Skeletal muscle tissue (tissue), 4 donors: ENCODE data around the gene ANTXR2. TPM values are rescaled to one million over a fixed set of nuclear protein-coding genes. Genes with fewer than 3 reads are reported as not detected.

Source experiments
- H3K27ac ChIP-seq: one replicate; pipeline ENCODE4 v1.7.0; 2013; ENCODE audit warnings: mild to moderate bottlenecking, low read depth, low read length, inconsistent platforms
- H3K27me3 ChIP-seq, 3 donors: one replicate each; pipeline ENCODE4 v1.7.0; 2013; ENCODE audit warnings: low read length in 3 of 3; ENCODE audit not compliant: control insufficient read depth in 3 of 3, insufficient read depth in 3 of 3
- H3K36me3 ChIP-seq, 3 donors: one replicate each; pipeline ENCODE4 v1.7.0; 2013; ENCODE audit warnings: low read length in 3 of 3; ENCODE audit not compliant: control insufficient read depth in 3 of 3, insufficient read depth in 3 of 3
- H3K4me1 ChIP-seq, 3 donors: one replicate each; pipeline ENCODE4 v1.7.0; 2013; ENCODE audit warnings: low read length in 3 of 3, mild to moderate bottlenecking in 3 of 3; ENCODE audit not compliant: control insufficient read depth in 3 of 3, insufficient read depth in 3 of 3
- H3K4me3 ChIP-seq, 3 donors: one replicate each; pipeline ENCODE4 v1.7.0; 2013; ENCODE audit warnings: low read length in 3 of 3
- H3K9ac ChIP-seq, 3 donors: one replicate each; pipeline ENCODE4 v1.7.0; 2013; ENCODE audit warnings: low read length in 3 of 3, mild to moderate bottlenecking in 3 of 3, moderate library complexity in 2 of 3, low read depth in 1 of 3
- H3K9me3 ChIP-seq, 3 donors: one replicate each; pipeline ENCODE4 v1.7.0; 2013; ENCODE audit warnings: low read length in 3 of 3; ENCODE audit not compliant: control insufficient read depth in 3 of 3
- total RNA-seq: library from RNA; depleted of rRNA; stranded (reverse); fragments of >200 nt; gene quantifications from one replicate; pipeline ENCODE4 v1.2.3, GENCODE V29; 2014
- donor health status: Osteomylitis.

The ANTXR2 gene
- total RNA-seq, 1 donor from 2014 or later = 45.9 TPM

DNA sequence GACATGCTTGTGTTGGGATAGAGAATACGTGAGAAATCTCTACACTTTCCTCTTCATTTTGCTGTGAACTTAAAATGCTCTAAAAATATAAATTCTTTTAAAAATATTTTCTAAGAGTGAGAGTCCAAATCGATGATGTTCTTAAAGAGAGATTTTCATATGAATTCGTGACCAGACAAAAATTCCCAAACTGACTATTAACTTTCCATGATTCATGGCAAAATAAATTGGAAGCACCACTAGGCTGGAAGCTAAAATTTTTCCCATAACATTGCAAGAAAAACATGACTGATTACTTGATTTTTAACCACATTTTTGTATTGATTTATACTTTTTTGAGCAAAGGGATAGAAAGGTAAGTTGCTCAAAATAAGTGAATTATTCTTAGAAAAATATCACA lies 201.1 kb downstream of the ANTXR2 start:
- Histone ChIP-seq H3K36me3 (no peaks in the 10 kb centered on the region), H3K9ac (no peak overlapping the region), H3K27me3 (no peaks in the 10 kb centered on the region), H3K9me3 (no peaks in the 10 kb centered on the region), H3K27ac (no peak overlapping the region), H3K4me3 (no peak overlapping the region), H3K4me1 (no peaks in the 10 kb centered on the region)

- no peak overlapping the region for H3K27ac ChIP-seq
- no peak overlapping the region for H3K4me3 ChIP-seq
- H3K9ac ChIP-seq = no peak overlapping the region
- no peaks in the 10 kb centered on the region for H3K9me3 ChIP-seq
- H3K36me3 ChIP-seq = no peaks in the 10 kb centered on the region
- no peaks in the 10 kb centered on the region for H3K4me1 ChIP-seq
- no peaks in the 10 kb centered on the region for H3K27me3 ChIP-seq
Measured at GRCh38 chr4:79869597-79870237, 203.3 kb downstream of the ANTXR2 start.

DNA sequence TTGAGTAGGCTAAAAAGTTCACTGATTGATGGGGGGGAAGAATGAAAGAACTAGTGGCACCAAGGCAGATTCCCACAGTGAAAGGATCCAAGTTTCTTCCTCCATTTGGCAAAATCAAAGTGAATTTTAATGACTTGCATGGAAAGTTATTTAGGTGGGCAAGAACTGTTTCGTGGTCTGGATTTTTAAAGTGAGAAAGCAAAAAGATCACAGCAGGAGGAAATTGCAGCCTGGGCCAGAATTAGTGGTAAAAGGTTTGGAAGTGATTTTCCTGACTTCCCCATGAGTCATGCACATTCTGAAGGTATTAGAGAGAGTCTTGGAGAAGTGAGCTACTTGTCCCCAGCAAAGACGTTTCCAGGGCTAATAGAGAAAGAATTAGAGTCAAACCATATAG lies 207.8 kb downstream of the ANTXR2 start:
- Histone ChIP-seq H3K4me3 (no peak overlapping the region), H3K9ac (no peak overlapping the region), H3K4me1 (no peaks in the 10 kb centered on the region), H3K36me3 (no peaks in the 10 kb centered on the region), H3K27ac (no peak overlapping the region), H3K27me3 (no peaks in the 10 kb centered on the region), H3K9me3 (no peaks in the 10 kb centered on the region)

- Histone ChIP-seq H3K27me3 (no peaks in the 10 kb centered on the region), H3K4me3 (no peak overlapping the region), H3K9ac (no peak overlapping the region)
Measured at GRCh38 chr4:79864500-79865200, 208.4 kb downstream of the ANTXR2 start.

DNA sequence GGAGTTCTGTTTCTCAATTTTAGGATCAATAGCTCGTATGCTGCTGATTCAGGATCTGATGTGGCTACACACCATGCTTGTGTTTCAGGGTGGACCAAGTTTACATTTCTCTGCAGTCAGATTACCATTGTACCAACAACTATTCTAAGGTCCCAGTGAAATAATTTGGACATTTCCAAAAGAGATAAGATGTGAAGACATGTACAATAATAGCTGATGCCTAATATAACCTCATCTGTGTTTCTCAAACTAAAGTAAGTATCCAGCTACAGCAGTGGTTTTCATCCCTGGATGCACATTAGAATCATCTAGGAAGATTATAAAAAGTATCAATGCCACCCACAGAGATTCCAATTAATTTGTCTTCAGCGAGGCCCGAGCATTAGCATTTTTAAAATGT lies 209.7 kb downstream of the ANTXR2 start:
- Histone ChIP-seq H3K4me3 (no peak overlapping the region), H3K36me3 (no peaks in the 10 kb centered on the region), H3K4me1 (no peaks in the 10 kb centered on the region), H3K27me3 (no peaks in the 10 kb centered on the region), H3K9ac (no peak overlapping the region), H3K27ac (no peak overlapping the region), H3K9me3 (no peaks in the 10 kb centered on the region)

More at GRCh38 chr4:79864500-79865200, 208.4 kb downstream of the ANTXR2 start:
- H3K36me3 ChIP-seq = no peaks in the 10 kb centered on the region
- H3K9me3 ChIP-seq = no peaks in the 10 kb centered on the region
- H3K4me1 ChIP-seq = no peaks in the 10 kb centered on the region
- no peak overlapping the region for H3K27ac ChIP-seq

DNA sequence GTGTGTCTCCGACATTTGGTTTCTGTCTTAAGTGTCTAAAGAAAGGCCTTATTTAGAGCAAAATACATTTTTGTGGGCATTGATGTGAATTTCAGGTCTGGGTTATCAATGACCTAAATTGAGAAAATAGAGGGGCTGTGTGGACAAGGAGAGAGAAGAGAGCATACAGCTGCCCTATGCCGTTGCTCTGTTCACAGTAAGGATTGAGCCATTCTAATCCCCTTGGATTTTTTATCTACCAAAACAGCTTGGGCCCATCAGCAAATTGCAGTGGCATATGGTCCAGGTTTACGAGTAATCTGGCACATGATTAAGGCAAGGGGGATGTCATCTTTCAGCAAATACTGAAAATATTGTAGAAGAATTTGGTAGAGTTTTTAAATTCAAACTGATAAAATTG lies 210.2 kb downstream of the ANTXR2 start:
- no peaks in the 10 kb centered on the region for H3K9me3 ChIP-seq
- no peak overlapping the region for H3K9ac ChIP-seq
- H3K4me3 ChIP-seq = no peak overlapping the region
- H3K36me3 ChIP-seq = no peaks in the 10 kb centered on the region
- H3K27ac ChIP-seq = no peak overlapping the region
- H3K4me1 ChIP-seq = no peaks in the 10 kb centered on the region
- H3K27me3 ChIP-seq = no peaks in the 10 kb centered on the region

DNA sequence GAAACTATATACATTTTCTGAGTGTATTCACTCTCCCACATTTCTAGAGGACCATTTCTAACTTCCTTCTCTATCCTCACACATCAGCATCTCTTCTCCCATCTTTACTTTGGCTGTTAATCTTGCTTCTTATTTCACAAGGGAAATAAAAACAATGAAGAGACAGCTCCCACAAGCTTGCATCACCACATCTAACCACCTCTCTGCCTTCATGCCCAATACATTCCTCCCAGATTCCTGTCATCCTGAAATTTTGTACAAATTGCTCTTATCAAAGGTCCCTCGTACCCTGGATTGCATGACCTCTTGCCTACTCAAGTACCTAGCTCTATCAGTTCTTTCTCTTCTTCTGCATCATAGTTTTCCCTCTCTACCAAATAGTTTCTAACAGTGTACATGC lies 215.2 kb downstream of the ANTXR2 start:
- Histone ChIP-seq H3K36me3 (no peaks in the 10 kb centered on the region), H3K9ac (no peak overlapping the region), H3K27me3 (no peaks in the 10 kb centered on the region), H3K4me3 (no peak overlapping the region), H3K9me3 (no peaks in the 10 kb centered on the region), H3K27ac (no peak overlapping the region), H3K4me1 (no peaks in the 10 kb centered on the region)

DNA sequence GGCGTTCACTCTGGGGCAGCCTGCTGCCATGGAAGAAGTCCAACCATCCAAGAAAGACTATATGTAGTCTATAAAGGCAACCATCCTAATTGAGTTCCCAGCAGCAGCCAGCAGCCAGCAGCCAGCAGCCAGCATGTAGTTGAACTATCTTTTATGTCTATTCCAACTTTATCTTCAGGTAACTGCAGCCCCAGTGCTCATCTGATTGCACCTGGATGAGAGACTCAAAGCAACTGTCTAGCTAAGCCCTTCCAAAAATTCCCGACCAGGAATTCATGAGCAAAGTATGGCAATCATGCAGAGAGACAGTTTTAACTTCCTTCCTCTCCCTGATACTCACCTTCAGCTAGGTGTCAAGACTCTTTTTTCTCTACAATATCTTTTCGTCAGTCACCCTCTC lies 216.8 kb downstream of the ANTXR2 start:
- Histone ChIP-seq H3K27me3 (no peaks in the 10 kb centered on the region), H3K36me3 (no peaks in the 10 kb centered on the region), H3K27ac (no peak overlapping the region), H3K4me1 (peaks cover 0 to 3% (median 0%) of the 10 kb centered on the region in 3 donors), H3K4me3 (no peak overlapping the region), H3K9ac (no peak overlapping the region), H3K9me3 (no peaks in the 10 kb centered on the region)

DNA sequence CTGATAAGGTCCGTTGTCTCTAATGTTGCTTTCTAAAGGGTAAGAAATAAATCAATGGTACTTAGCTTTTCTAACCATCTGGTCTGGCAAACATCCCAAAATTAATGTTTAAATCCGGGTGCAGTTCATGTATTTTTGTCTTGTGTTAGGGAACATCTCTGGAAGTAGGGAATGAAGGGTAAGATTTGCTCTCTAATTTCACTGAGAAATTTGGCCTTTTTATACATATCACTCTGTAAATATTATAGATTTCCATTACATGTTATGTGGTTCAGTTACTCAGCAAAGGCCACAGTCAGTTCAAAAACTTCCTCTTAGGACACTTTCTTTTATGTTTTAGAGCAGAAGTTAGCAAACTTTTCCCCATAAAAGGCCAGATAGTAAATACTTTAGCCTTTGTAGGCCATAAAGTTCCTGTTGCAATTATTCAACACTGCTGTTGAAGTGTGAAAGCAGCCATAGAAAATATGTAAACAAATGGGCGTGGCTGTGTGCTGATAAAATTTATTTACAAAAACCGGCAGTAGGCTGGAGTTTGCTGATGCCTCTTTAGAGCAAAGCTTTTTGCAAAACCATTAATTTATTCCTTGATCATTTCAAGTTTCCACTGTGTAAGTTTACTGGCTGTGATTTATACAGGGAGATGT lies 218.1 kb downstream of the ANTXR2 start:
- no peaks in the 10 kb centered on the region for H3K36me3 ChIP-seq
- peaks cover 0 to 3% (median 0%) of the 10 kb centered on the region in 3 donors for H3K4me1 ChIP-seq
- H3K4me3 ChIP-seq = no peak overlapping the region
- H3K9ac ChIP-seq = no peak overlapping the region
- no peaks in the 10 kb centered on the region for H3K9me3 ChIP-seq
- H3K27ac ChIP-seq = no peak overlapping the region
- no peaks in the 10 kb centered on the region for H3K27me3 ChIP-seq

- Histone ChIP-seq H3K27me3 (no peaks in the 10 kb centered on the region), H3K36me3 (no peaks in the 10 kb centered on the region), H3K4me3 (no peak overlapping the region), H3K9ac (no peak overlapping the region), H3K27ac (no peak overlapping the region), H3K9me3 (no peaks in the 10 kb centered on the region), H3K4me1 (peaks cover 0 to 3% (median 0%) of the 10 kb centered on the region in 3 donors)
Measured at GRCh38 chr4:79852305-79852730, 220.7 kb downstream of the ANTXR2 start.
